MM.1S (cell line): ENCODE data around the gene NPW.

ENCODE experiments used
- DNase-seq: peaks from one replicate; pipeline ENCODE4 v3.0.0-alpha.2; 2015
- H2AFZ ChIP-seq: fragments of 300-600 bp; sonication (generic); 2 replicates; pipeline ENCODE4 v1.6.0; 2016; ENCODE audit warnings: antibody characterized with exemption, low read length
- H3F3A ChIP-seq: fragments of 300-600 bp; sonication (generic); 2 replicates; pipeline ENCODE4 v1.6.1; 2016; ENCODE audit warnings: mild to moderate bottlenecking, antibody characterized with exemption, low read length, moderate library complexity, mixed read lengths; ENCODE audit not compliant: insufficient read depth
- H3K27ac ChIP-seq: fragments of 300-600 bp; sonication (generic); 2 replicates; pipeline ENCODE4 v1.5.1; 2016; ENCODE audit warnings: mild to moderate bottlenecking, low read length
- H3K27me3 ChIP-seq: fragments of 300-600 bp; sonication (generic); replicated peaks from 2 replicates; pipeline ENCODE4 v1.6.0; 2016; ENCODE audit warnings: low read length; ENCODE audit not compliant: insufficient read depth
- H3K36me3 ChIP-seq: fragments of 300-600 bp; sonication (generic); replicated peaks from 2 replicates; pipeline ENCODE4 v1.6.1; 2016; ENCODE audit warnings: mild to moderate bottlenecking, low read length, mixed read lengths; ENCODE audit not compliant: insufficient read depth
- H3K4me1 ChIP-seq: fragments of 300-600 bp; sonication (generic); 2 replicates; pipeline ENCODE4 v1.6.1; 2016; ENCODE audit warnings: low read length, mixed read lengths
- H3K4me2 ChIP-seq: fragments of 300-600 bp; sonication (generic); 2 replicates; pipeline ENCODE4 v1.6.0; 2016; ENCODE audit warnings: low read depth, low read length
- H3K4me3 ChIP-seq: fragments of 300-600 bp; sonication (generic); 2 replicates; pipeline ENCODE4 v1.5.1; 2016; ENCODE audit warnings: low read length, mixed read lengths
- H3K79me2 ChIP-seq: fragments of 300-600 bp; sonication (generic); 2 replicates; pipeline ENCODE4 v1.6.1; 2016; ENCODE audit warnings: mixed run types, low read length, mixed read lengths
- H3K9ac ChIP-seq: fragments of 300-600 bp; sonication (generic); 2 replicates; pipeline ENCODE4 v1.6.1; 2016; ENCODE audit warnings: low read length, mixed read lengths
- H3K9me2 ChIP-seq: fragments of 300-600 bp; sonication (generic); replicated peaks from 2 replicates; pipeline ENCODE4 v1.6.1; 2016; ENCODE audit warnings: mild to moderate bottlenecking, low read length, mixed read lengths; ENCODE audit not compliant: insufficient read depth
- H3K9me3 ChIP-seq: fragments of 300-600 bp; sonication (generic); replicated peaks from 2 replicates; pipeline ENCODE4 v1.6.1; 2016; ENCODE audit warnings: mild to moderate bottlenecking, low read length, mixed read lengths; ENCODE audit not compliant: insufficient read depth
- H4K20me1 ChIP-seq: fragments of 300-600 bp; sonication (generic); 2 replicates; pipeline ENCODE4 v1.6.1; 2016; ENCODE audit warnings: mild to moderate bottlenecking, low read length, moderate library complexity, mixed read lengths; ENCODE audit not compliant: insufficient read depth
- CTCF ChIP-seq: fragments of 300-600 bp; sonication (generic); IDR thresholded peaks from 2 replicates; pipeline ENCODE4 v1.5.1; 2016; ENCODE audit warnings: antibody characterized with exemption, low read length, mixed read lengths
- EZH2 ChIP-seq: fragments of 300-600 bp; sonication (generic); optimal IDR thresholded peaks from 2 replicates; pipeline ENCODE3; 2017; ENCODE audit warnings: low read depth, mild to moderate bottlenecking, antibody characterized with exemption, low read length, mixed read lengths
- EZH2phosphoT487 ChIP-seq: fragments of 300-600 bp; sonication (generic); IDR thresholded peaks from 2 replicates; pipeline ENCODE4 v1.6.1; 2018; ENCODE audit warnings: antibody characterized with exemption, low read length

NPW gene

DNA sequence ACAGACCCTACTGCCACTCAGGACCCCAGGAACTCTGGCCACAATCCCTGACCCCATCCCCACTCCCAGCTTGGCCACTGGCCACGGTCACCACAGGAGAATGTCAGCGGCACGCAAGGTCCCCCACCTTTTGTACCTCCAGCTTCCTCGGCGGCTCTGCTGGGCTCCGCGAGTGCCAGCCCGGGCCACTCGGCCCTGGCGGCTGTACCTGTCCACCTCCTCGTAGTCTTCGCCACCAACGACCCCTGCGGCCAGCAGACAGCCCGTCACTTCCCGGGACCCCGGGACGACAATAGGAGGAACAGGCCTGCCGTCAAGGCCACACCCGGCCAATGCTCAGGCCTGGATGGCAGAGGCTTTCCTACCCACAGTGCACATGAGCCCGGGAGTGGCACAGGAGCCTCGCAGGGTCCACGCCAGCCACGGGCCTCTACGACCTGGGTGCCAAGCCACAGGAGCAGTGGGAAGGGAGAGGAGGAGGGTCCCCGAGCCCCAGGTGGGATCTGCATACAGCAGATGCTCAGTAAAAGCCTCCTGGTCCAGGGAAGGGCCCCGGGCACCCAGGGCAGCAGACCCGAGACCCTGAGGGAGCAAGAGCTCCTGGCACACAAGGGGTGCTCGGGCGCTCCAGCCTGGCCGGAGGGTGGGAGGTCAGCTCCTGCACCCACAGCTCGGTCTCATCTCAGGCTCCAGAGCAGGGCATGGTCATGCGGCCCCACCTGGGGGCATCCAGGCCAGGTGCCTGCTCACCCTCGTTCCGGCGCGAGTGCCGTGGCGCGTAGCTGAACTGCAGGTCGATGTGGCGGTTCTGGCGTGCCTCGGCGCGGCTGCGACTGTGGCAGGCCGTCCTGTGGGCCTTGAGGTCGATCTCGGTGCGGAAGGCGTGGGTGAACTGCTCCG lies 17.9 kb upstream of the NPW start:
- Histone ChIP-seq H3K4me2 (no peak overlapping the region), H3K36me3 (no peaks in the 10 kb centered on the region), H3F3A (no peaks in the 10 kb centered on the region), H3K9me2 (no peaks in the 10 kb centered on the region), H3K4me1 (no peaks in the 10 kb centered on the region), H3K4me3 (no peak overlapping the region), H3K27ac (no peak overlapping the region), H2AFZ (no peak overlapping the region), H4K20me1 (no peaks in the 10 kb centered on the region; the same call in 1 of the 2 replicates), H3K79me2 (peaks cover 40% of the 10 kb centered on the region), H3K9ac (no peak overlapping the region), H3K9me3 (no peaks in the 10 kb centered on the region), H3K27me3 (no peaks in the 10 kb centered on the region)
- no peak for DNase-seq
- TF ChIP-seq EZH2phosphoT487: no peak
- no peak for TF ChIP-seq EZH2
- TF ChIP-seq CTCF: no peak

GRCh38 chr16:2002406-2003230 lies 17.0 kb upstream of the NPW start:
- Histone ChIP-seq H3K4me2 (no peak overlapping the region), H3K9ac (no peak overlapping the region), H3K27ac (no peak overlapping the region), H3K9me3 (no peaks in the 10 kb centered on the region), H2AFZ (no peak overlapping the region), H3K9me2 (no peaks in the 10 kb centered on the region), H3K36me3 (no peaks in the 10 kb centered on the region), H3K4me3 (no peak overlapping the region), H3K4me1 (peaks cover 5% of the 10 kb centered on the region; the same call in 1 of the 2 replicates), H3K79me2 (peaks cover 49% of the 10 kb centered on the region), H4K20me1 (peaks cover 2% of the 10 kb centered on the region; the same call in 1 of the 2 replicates), H3F3A (no peaks in the 10 kb centered on the region), H3K27me3 (no peaks in the 10 kb centered on the region)
- TF ChIP-seq EZH2 (no peak), CTCF (no peak), EZH2phosphoT487 (no peak)
- DNase-seq: no peak

GRCh38 chr16:2003231-2003826 lies 16.3 kb upstream of the NPW start:
- Histone ChIP-seq H3F3A (no peaks in the 10 kb centered on the region), H3K27ac (no peak overlapping the region), H2AFZ (no peak overlapping the region), H3K4me2 (no peak overlapping the region), H3K9me3 (no peaks in the 10 kb centered on the region), H4K20me1 (peaks cover 6% of the 10 kb centered on the region; the same call in 1 of the 2 replicates), H3K9me2 (no peaks in the 10 kb centered on the region), H3K4me1 (peaks cover 12% of the 10 kb centered on the region; the same call in 1 of the 2 replicates), H3K79me2 (peaks cover 56% of the 10 kb centered on the region), H3K27me3 (no peaks in the 10 kb centered on the region), H3K9ac (no peak overlapping the region), H3K36me3 (no peaks in the 10 kb centered on the region), H3K4me3 (no peak overlapping the region)
- no peak for DNase-seq
- TF ChIP-seq EZH2phosphoT487: no peak
- TF ChIP-seq EZH2: no peak
- no peak for TF ChIP-seq CTCF
